ENCODE measurements around the gene MN1.
A peak's percentile ranks its signal among the peaks of the same experiment; 100 is the strongest.

The MN1 gene

GRCh38 chr22:27709919-27710675 lies 91.5 kb downstream of the MN1 start:
- DNase-seq: no peak

GRCh38 chr22:27706489-27706888 lies 95.1 kb downstream of the MN1 start:
- DNase-seq: no peak

- DNase-seq: no peak
These were observed 96.0 kb downstream of the MN1 start for GRCh38 chr22:27705408-27706080.

GRCh38 chr22:27704581-27704980 lies 97.0 kb downstream of the MN1 start:
- DNase-seq: no peak

- peak; percentile 3 to 31 for DNase-seq
These were observed 102.1 kb downstream of the MN1 start for GRCh38 chr22:27699383-27700019.

GRCh38 chr22:27698813-27699212 lies 102.7 kb downstream of the MN1 start:
- DNase-seq: no peak
